NOMO-1 (cell line): ENCODE results near the gene FAM181A.

Experiments
- DNase-seq, 2 experiments: peaks; one replicate each; lab custom pipeline; 2025; ENCODE audit not compliant: unreplicated experiment in 2 of 2; lab: John Stamatoyannopoulos, UW

FAM181A gene

GRCh38 chr14:93960774-93961438 is 33.8 kb downstream of the FAM181A start:
- no peak for DNase-seq

GRCh38 chr14:93961620-93962019 is 34.5 kb downstream of the FAM181A start:
- DNase-seq: no peak

DNA sequence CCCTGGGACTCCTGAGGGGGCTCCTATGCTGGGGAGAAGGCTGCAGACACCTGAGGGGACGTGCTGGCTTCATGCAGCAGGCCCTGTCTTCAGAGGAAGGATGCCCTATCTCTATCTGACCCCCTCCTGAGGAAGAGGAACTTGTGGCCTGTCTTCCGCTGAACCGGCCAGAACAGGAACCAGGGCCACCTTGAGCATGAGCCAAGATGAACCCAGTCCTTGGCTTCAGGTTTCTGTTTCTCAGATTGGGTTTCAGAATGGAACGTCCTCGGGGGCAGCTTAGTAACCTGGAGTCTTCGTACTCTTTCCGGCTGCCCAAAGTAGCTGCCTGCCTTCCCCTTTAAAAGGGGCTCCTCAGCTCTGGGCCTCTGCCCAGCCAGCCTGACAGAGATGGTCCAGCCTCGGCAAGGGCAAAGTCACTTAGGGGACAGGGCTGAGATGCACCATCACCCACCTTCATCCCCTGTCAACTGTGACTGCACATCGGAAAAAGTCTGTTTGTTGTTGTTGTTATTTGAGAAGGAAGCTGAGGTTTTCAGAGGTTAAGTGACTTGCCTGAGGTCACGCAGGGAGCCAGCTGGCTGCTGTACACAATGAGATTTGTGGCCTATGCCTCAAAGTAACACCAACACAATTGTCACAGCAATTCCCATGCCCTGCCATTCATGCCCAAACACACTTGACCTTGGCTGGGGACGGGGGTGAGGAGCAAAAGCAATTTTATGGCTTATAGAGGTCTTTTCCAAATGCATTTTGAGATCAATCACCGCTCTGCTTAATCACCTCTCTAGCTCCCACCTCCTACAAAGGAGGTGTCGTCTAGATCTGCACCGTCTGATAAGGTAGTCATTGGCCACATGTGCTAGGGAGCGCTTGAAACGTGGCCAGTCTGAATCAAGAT is 35.8 kb downstream of the FAM181A start:
- DNase-seq: peak; percentile 87 to 92

DNA sequence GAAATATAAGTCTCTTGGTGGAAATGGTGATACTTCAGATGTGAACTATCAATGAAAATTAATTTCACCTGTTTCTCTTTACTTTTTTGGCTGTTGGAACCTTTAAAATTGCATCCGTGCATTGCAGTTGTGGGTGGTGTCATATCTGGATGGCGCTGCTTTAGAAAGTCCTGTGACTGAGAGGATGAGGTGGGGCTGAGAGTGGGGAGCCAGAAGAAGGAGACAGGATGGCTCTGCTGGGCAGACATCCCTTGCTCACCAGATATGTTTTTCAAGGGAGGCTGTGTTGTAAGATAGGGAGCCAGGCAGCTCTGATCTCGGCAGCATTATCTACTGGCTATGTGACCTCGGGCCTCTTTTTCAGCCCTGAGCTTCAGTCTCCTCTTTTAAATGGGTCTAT is 36.5 kb downstream of the FAM181A start:
- no peak for DNase-seq

DNA sequence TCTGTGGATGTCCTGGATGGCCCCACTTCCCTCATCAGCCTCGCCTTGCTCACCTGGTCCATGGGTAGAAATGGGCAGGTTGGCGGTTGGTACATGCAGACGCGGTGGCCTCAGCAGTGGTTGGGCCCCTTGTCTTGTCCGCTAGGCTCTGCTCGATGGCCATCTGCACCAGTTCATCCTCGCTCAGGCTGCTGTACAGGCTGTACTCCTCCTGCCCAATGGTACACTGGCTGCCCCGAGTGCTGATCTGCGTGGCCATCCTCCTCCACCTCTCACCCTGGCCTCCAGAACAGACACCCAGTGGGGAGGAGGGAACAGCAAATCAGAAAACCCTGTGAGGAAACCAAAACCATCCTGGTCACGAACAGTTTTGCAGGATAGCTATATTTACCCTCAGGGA is 37.1 kb downstream of the FAM181A start:
- no peak for DNase-seq

DNA sequence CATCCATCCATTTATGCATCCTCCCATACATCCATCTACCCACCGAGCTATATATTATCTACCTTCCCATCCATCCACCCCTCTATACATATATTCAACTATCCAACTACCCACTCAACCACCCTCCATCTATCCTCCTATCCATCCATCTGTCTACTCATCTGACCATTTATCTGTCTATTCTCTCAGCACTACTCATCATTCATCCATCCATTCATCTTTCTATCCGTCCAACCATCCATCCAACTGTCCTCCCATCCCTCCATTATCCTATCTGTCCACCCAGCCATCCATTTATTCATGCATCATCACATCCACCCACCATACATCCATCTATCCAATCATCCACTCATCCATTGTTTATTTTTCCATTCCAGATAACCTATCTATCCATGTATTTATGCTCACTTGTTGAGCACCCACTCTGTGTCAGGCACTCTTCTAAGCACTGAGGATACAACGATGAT is 37.7 kb downstream of the FAM181A start:
- no peak for DNase-seq

DNA sequence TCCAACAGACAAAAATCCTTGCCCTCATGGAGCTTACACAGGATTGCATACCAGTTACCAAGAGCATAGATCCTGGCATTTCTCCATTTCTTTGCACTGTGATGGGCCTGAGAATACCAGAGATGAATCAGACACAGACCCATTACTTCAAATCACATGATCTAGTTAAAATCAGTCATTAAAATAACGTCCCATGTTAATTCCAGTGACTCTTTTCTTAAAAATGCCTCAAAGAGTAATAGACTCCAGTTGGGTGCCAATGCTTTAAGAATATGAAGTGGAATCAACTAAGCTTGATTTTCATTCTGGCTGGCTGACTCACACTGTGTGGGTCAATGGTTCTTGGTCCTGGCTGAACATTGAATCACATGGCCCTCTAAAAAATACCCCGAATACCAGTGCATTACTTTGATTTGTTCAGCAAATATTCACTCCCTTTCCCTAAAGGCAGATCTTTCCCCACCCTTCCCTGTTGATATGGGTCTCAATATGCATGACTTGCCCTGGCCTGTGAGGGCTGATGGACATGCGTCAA is 38.2 kb downstream of the FAM181A start:
- no peak for DNase-seq

- DNase-seq: no peak
Measured at GRCh38 chr14:93965946-93966474, 38.9 kb downstream of the FAM181A start.

DNA sequence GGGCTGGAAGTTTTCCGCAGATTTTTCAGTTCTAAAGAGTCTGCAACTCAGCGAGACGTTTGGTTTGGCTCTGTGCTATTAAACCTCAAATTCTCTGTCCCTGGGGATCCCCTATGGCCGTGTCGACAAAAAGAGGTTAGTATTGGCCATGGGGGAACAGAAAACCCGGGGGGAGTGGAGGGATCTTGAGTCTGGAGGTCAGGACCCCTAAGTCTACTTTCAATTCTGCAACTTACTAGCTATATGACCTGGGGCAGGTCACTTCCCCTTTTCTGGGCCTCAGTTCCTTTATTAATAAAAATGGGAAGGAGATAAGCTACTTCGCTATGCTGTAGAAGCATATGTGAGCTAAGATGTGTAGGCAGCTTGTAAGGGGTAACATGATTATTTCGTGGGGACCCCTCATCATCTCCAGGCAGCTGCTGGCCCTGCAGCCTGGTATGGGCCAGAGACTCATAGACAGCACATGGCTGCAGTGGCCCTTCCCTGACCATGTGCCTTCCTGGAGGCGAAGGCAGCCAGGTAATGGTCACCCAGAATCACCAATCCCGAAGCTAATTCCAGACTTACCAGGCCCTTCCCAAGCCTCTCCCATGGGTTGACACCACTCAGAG is 40.6 kb downstream of the FAM181A start:
- peak; percentile 67 to 93 for DNase-seq

DNA sequence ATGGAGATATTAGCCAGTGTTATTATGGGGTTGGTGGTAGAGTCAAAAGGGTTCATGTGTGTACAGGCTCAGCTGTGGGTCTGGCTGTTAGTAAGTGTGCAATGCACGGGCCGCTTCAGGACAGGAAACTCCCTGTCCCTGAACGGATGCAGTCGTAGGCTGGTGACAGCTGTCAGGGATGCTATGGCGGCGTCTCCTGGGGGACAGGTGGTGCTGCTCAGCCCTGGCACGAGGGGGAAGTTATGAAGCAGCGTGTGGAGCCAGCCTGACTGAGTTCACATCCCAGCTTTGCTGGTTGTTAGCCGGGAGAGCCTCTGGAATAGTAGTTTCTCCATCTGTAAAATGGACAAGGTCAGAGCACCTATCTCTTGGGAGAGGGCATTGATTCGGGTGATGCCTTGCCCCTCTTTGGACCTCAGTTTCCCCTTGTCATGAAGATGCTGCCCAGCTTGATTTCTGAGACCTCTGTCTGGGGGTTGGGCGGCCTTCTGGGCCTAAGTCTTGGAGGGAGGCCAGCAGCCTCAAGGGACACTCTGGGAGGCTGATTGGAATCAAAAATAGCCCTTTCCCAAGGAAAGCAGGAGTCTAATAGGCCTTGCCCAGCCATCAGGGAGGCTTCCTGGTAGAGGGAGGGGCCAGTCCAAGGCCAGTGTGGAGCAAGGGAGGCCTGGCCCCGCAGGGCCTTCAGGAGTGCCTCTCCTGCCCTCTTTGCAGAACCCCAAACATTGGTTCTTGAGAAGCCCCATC is 42.1 kb downstream of the FAM181A start:
- DNase-seq: no peak

- DNase-seq: peak; percentile 60 to 68
Measured at GRCh38 chr14:93970585-93970964, 43.4 kb downstream of the FAM181A start.

- peak; percentile 42 to 46 for DNase-seq
Measured at GRCh38 chr14:93970965-93971634, 44.0 kb downstream of the FAM181A start.

DNA sequence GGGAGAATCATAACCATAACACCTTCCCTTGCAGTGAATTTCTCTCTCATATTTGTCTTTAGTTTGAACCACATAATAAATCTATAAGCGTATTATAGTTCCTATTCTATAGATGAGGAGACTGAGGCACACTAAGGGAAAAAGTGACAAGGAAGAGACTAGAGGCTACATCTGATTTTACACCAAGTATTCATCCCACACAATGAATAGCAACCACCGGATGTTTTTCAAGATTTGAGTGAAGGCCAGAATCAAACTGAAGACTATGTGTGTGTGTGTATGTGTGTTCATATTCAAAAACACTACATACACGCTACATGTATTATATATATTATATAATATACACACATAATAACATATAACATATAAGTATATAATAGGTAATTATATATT is 44.5 kb downstream of the FAM181A start:
- no peak for DNase-seq

GRCh38 chr14:93972618-93973205 is 45.6 kb downstream of the FAM181A start:
- DNase-seq: no peak

GRCh38 chr14:93973607-93974006 is 46.5 kb downstream of the FAM181A start:
- DNase-seq: no peak

- DNase-seq: no peak
Measured at GRCh38 chr14:93974299-93974698, 47.2 kb downstream of the FAM181A start.

DNA sequence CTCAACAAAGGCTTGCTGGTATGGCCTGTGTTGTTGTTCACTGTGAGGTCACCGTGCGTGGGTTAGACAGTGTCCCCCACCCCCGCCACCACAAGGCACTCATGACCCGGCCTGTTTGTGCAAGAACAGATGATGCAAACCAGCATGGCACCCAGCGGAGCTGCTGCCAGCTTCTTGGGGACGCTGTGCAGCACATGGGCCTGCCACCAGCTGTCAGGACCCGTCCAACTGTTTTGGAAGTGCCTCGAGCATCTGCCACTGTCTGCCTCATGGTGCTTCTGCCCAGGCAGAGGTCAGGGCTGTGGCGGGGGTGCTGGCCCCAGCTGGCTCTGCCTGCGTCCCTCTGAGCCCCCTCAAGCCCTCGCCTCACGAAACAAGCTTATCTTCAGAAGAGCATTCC is 47.7 kb downstream of the FAM181A start:
- no peak for DNase-seq

DNA sequence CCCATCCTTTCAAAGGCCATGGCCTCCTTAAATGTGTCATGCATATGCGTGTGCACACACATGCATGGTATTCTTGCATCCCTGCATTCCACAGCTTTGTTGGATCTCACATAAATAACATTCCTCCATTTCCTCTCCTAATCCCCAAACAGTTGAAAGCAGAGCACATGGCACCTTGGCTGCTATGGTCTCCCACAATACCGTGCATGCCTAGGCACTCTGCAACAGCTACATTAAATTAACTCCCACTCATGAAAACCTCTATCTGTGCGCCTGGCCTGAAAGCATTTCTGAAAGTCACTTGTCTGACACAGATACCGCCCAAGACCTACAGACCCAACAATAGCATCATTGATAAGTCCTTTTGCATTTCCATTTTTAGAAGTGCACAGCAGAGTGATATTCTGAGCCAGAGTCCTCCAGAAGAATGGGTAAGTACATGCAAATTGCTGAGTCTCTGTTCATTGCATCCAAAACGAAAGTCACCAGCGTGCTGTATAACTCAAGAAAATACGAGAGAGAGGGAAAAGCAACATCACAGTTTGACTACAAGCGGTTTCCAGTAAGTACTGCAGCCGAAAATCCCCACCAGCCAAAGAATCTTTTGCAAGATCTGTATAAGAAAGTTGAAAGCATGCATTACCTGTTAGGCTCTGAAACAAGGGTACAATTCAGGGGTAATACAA is 48.8 kb downstream of the FAM181A start:
- no peak for DNase-seq

GRCh38 chr14:93976477-93977057 is 49.4 kb downstream of the FAM181A start, which contains the start of gene ASB2:
ASB2 (minus strand) TSS chr14:93976570; CDS start chr14:93964539, 12,031 bp downstream.
- peak; percentile 13 to 56 for DNase-seq
